ACC112 (cell line): ENCODE results near the gene MIGA2.

Experiments used
- H2AFZ ChIP-seq: fragments of 200-600 bp; sonication (generic); one replicate; pipeline ENCODE4 v1.6.0; 2017; ENCODE audit warnings: antibody characterized with exemption, low read length; ENCODE audit not compliant: unreplicated experiment
- H3K27ac ChIP-seq: fragments of 200-600 bp; sonication (generic); 2 replicates; pipeline ENCODE4 v1.5.1; 2014; ENCODE audit warnings: low read depth, mild to moderate bottlenecking, antibody characterized with exemption, low read length, moderate library complexity
- H3K27me3 ChIP-seq: fragments of 200-600 bp; sonication (generic); 2 replicates; pipeline ENCODE4 v1.6.1; 2014; ENCODE audit warnings: mild to moderate bottlenecking, antibody characterized with exemption, low read length, moderate library complexity, mixed read lengths; ENCODE audit not compliant: insufficient read depth
- H3K36me3 ChIP-seq: fragments of 200-600 bp; sonication (generic); 2 replicates; pipeline ENCODE4 v1.6.1; 2016; ENCODE audit warnings: mild to moderate bottlenecking, antibody characterized with exemption, low read length, moderate library complexity, mixed read lengths; ENCODE audit not compliant: insufficient read depth
- H3K4me1 ChIP-seq: fragments of 200-600 bp; sonication (generic); one replicate; pipeline ENCODE4 v1.6.1; 2016; ENCODE audit warnings: low read length, mixed read lengths; ENCODE audit not compliant: insufficient read depth, unreplicated experiment, control insufficient read depth
- H3K4me3 ChIP-seq: fragments of 200-600 bp; sonication (generic); 2 replicates; pipeline ENCODE4 v1.5.1; 2014; ENCODE audit warnings: mild to moderate bottlenecking, low read depth, low read length
- H3K79me2 ChIP-seq: fragments of 200-600 bp; sonication (generic); one replicate; pipeline ENCODE4 v1.6.0; 2016; ENCODE audit warnings: low read length; ENCODE audit not compliant: control insufficient read depth, unreplicated experiment, insufficient read depth

The MIGA2 gene

DNA sequence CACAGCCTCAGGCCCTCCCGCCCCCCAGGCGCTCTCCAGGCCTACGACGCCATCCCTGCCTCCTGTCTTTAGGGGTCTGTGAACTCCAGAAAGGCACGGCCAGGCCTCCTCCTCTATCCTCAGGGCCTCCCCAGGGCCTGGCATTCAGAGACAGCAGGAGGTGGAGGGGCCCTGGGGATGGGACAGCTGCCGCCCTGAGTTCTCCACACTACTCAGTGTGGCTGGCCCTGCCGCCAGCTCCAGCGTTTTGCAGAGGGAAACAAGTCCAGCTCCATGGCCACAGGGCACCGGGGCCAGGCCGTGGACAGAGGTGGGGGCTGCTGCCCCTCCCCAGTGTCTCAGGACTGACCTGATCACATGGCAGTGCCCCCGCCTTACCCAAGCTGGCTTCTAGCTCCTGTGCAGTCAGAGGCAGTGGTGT, 24.7 kb upstream of the MIGA2 start:
- Histone ChIP-seq H3K4me1 (peaks cover 9% of the 10 kb centered on the region), H3K27me3 (no peaks in the 10 kb centered on the region), H3K79me2 (no peaks in the 10 kb centered on the region), H3K27ac (no peak overlapping the region), H2AFZ (no peak overlapping the region), H3K36me3 (no peaks in the 10 kb centered on the region), H3K4me3 (no peak overlapping the region)

DNA sequence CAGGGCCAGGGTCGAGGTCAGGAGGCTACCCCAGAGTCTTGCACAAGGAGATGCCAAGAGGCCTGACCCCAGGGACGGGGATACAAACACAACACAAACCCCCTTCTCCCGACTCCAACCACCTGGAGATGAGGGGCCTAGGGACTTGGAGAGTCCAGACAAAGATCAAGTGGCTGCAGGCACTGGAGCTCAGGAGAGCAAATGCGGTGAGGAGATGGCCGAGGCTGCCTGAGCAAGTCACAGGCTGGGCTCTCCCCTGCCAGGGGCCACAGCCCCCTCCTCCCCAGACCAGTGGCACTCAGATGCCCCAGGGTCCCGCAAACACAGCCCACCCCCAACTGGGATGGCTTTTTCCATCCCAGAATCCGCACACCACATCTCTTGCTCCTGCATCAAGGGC, 24.1 kb upstream of the MIGA2 start:
- Histone ChIP-seq H2AFZ (no peak overlapping the region), H3K79me2 (no peaks in the 10 kb centered on the region), H3K27ac (no peak overlapping the region), H3K36me3 (no peaks in the 10 kb centered on the region), H3K27me3 (no peaks in the 10 kb centered on the region), H3K4me1 (peaks cover 4% of the 10 kb centered on the region), H3K4me3 (no peak overlapping the region)

DNA sequence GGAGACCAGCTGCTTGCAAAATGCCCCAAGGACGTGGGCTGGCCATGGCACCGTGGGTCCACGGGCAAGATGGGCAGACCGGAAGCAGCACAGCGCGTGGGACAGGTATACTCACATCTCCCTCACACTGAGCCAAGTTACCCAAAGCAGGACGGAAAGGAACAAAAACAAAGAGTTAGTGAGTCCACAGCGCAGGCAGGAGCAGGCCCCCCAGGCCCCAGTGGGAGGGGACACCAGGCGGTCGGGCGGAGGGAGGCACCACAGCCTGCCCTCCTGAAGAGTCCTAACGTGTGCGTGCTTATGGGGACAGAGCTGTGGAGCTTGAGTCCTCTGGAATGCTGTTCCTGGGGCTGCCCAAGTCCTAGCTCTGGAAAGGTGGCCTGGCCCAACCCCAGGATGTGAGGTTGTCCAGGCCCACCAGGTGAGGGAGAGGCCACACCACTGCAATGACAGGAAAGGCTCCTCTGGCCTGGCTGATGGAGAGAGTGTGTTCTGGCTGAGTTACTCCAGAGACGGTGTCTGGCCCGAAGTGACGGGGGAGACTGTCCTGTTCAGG, 23.5 kb upstream of the MIGA2 start:
- Histone ChIP-seq H3K4me1 (no peaks in the 10 kb centered on the region), H2AFZ (no peak overlapping the region), H3K27ac (no peak overlapping the region), H3K79me2 (no peaks in the 10 kb centered on the region), H3K36me3 (no peaks in the 10 kb centered on the region), H3K4me3 (no peak overlapping the region), H3K27me3 (no peaks in the 10 kb centered on the region)

DNA sequence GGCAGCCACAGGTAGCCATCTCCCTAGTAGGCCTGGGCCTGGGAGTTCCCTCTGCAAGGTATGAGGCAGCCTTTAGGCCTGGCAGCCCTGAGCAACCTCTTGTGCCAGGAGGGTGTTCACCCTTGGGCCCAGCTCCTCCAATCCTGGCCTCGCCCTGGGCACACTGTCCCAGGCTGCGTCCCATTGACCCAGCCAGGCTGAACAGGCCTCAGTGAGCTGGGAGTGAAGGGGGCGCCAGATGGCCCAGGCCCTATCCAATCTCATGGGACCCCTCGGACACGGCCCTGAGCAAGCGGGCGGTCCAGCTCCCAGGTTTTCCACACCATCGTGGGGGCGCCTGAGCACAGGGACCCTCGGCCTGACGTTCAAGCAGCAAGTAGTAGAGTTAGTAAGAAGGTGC, 22.8 kb upstream of the MIGA2 start:
- Histone ChIP-seq H3K79me2 (no peaks in the 10 kb centered on the region), H2AFZ (no peak overlapping the region), H3K4me3 (no peak overlapping the region), H3K27ac (no peak overlapping the region), H3K4me1 (no peaks in the 10 kb centered on the region), H3K27me3 (no peaks in the 10 kb centered on the region), H3K36me3 (no peaks in the 10 kb centered on the region)

DNA sequence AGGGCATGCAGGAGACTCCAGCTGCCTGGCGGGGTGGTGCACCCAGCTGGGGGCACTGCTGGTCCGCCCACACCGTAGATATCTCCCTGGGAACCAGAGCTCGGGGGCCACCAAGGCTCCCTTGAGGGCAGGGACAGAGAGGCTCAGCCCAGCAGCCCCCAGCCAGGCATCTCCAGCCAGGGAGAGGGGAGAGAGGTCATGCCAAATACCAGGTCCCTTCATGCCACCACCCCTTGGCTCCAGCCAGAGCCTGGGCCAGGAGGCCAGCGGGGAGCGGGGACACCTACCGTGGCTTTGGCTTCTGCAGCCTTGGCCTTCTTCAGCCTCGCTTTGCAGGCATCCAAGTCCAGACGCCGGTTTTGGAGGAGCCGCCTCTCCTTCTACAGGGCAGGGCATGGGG, 22.3 kb upstream of the MIGA2 start:
- H3K4me1 ChIP-seq = no peaks in the 10 kb centered on the region
- no peak overlapping the region for H3K4me3 ChIP-seq
- H3K36me3 ChIP-seq = no peaks in the 10 kb centered on the region
- H3K79me2 ChIP-seq = no peaks in the 10 kb centered on the region
- no peak overlapping the region for H2AFZ ChIP-seq
- no peaks in the 10 kb centered on the region for H3K27me3 ChIP-seq
- H3K27ac ChIP-seq = no peak overlapping the region

DNA sequence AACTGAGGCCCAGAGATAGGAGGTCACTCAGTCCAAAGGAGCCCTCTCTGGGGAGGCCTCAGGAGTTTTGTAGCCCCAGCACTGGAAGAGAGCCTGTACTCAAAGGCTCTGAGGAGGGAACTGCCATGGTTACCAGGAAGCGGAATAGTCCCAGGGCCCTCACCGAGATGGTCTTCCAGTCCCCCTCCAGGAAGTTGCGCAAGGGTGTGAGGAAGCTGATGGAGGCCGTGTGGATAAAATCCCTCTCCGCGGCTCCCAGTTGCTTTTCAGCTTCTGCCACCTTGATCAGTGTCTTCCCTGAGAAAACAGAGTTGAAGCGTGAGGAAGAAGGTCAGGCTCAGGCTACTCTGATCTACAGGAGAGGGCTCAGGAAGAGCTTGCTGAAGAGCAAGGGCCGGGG, 21.8 kb upstream of the MIGA2 start:
- Histone ChIP-seq H3K36me3 (no peaks in the 10 kb centered on the region), H3K27ac (no peak overlapping the region), H3K27me3 (no peaks in the 10 kb centered on the region), H2AFZ (no peak overlapping the region), H3K4me1 (no peaks in the 10 kb centered on the region), H3K79me2 (no peaks in the 10 kb centered on the region), H3K4me3 (no peak overlapping the region)

DNA sequence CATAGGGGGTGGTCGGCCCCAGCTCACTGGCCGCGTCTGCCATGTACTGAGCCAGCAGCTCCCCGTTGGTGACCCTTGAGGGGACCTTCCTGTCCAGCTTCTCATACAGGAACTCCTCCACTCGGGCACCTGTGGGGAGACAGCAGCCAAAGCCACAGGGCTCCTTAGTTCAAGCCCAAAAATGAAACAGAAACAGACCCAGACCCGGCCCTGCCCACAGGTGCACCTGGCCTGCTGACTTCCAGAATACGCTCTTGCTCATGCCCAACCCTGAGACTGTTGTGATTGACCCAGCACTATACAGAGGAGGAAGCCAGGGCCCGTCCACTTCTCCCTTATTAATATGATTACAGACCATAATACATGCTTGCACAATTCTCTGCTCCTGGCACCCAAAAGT, 15.3 kb upstream of the MIGA2 start:
- H3K36me3 ChIP-seq = no peaks in the 10 kb centered on the region
- no peak overlapping the region for H3K27ac ChIP-seq
- H3K4me3 ChIP-seq = no peak overlapping the region
- peaks cover 5% of the 10 kb centered on the region for H3K79me2 ChIP-seq
- no peaks in the 10 kb centered on the region for H3K27me3 ChIP-seq
- no peak overlapping the region for H2AFZ ChIP-seq
- H3K4me1 ChIP-seq = peaks cover 6% of the 10 kb centered on the region

DNA sequence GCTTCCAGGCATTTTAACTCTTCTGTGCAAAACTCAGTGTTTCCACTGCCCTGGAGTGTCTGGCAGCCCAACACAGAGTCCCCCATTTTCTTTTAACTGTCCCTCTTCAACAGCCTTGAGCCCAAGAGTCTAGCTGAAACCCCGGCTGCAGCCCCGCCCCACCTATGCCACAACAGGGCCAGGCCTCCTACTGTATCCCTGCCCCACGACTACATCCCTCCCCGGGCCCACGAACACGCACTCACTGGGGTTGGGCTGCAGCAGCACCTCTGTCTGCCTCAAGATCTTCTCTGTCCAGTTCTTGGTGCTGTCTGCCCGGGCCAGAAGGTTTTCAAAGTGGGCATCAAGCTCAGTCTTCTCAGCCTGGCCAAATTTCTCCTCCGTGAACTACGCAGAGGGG, 14.4 kb upstream of the MIGA2 start:
- peaks cover 12% of the 10 kb centered on the region for H3K4me1 ChIP-seq
- no peak overlapping the region for H3K27ac ChIP-seq
- no peak overlapping the region for H2AFZ ChIP-seq
- H3K36me3 ChIP-seq = no peaks in the 10 kb centered on the region
- H3K27me3 ChIP-seq = no peaks in the 10 kb centered on the region
- no peak overlapping the region for H3K4me3 ChIP-seq
- H3K79me2 ChIP-seq = peaks cover 9% of the 10 kb centered on the region

DNA sequence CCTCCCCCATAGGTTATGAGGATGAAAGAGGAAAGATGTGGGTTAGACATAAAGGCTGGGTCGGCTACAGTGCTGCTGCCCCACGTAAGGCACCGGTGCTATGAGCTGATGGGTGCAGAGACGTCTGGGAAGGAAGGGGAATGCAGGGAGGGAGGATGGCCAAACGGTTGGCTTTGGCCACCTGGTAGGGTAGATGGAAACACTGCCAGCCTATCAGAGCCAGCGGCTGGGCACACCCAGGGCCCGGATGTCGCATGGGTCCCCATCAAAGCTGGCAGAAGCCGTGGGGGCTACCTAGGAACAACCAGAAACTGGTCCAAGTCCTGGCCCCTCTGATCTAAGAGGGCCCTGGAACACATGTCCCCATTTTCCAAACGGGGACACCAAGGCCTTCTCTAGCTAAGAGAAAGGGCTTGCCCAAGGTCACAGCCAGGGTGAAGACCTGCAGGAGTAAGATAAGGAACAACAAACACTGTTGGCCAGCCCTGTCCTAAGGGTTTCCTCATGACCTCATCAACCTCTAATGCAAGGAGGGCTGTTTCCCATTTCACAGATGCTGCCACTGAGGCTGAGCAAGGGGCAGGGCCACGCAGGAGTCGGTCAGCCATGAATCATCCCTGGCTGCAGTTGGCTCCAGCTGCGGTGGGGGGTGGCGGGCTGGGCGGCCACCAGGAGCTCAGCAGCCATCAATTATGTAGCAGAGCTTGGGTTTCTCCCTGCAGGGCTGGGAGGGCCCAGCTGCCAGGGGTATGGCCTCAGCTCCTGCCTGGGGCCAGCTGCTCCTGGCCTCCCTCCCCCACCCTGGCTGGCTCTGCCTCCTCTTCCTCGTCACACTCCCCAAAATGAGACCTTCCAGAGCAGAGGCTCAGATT, 13.2 kb upstream of the MIGA2 start:
- Histone ChIP-seq H3K36me3 (no peaks in the 10 kb centered on the region), H3K27me3 (no peaks in the 10 kb centered on the region), H3K27ac (no peak overlapping the region), H3K79me2 (peaks cover 16% of the 10 kb centered on the region), H3K4me3 (no peak overlapping the region), H3K4me1 (peaks cover 16% of the 10 kb centered on the region), H2AFZ (no peak overlapping the region)

DNA sequence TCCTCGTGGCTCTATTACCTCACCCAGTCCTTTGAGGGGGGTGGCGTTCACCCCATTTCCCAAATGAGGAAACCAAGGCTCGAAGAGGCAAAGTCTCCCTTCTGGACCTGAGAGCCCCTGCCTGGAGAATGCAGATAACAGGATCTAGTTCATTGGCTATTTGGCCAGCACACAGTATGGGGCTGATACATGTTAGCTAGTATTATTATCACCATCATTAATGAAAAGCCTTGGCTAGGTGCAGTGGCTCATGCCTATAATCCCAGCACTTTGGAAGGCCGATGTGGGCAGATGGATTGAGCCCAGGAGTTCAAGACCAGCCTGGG, 12.6 kb upstream of the MIGA2 start:
- peaks cover 16% of the 10 kb centered on the region for H3K79me2 ChIP-seq
- peaks cover 16% of the 10 kb centered on the region for H3K4me1 ChIP-seq
- H3K36me3 ChIP-seq = no peaks in the 10 kb centered on the region
- no peaks in the 10 kb centered on the region for H3K27me3 ChIP-seq
- H3K27ac ChIP-seq = no peak overlapping the region
- H3K4me3 ChIP-seq = no peak overlapping the region
- H2AFZ ChIP-seq = no peak overlapping the region
